SK-N-SH treated with all-trans-retinoic acid at 6 μM for 48 hours (cell line): ENCODE results near the gene APOF.
"Not testable (repeated sequence)": the region's sequence is repeated elsewhere in the genome, so short reads cannot be mapped to it uniquely, and the experiment has no call there.

ENCODE experiments used
- ATAC-seq: fragments of 200-7000 bp; cut with Tn5 transposase; 3 replicates; pipeline ENCODE4 v1.9.1; 2020; ENCODE audit warnings: mild to moderate bottlenecking, moderate library complexity
- ARNTL ChIP-seq: fragments of 450-650 bp; formaldehyde crosslinking; IDR thresholded peaks from 2 replicates; pipeline ENCODE4 v1.5.0; 2020; ENCODE audit warnings: low read depth, mild to moderate bottlenecking, moderate library complexity, borderline replicate concordance
- BACH2 ChIP-seq: fragments of 250-450 bp; sonication (Bioruptor Pico); IDR thresholded peaks from 2 replicates; pipeline ENCODE4 v1.9.0; 2021; ENCODE audit warnings: mild to moderate bottlenecking, borderline replicate concordance
- CSDC2 ChIP-seq: fragments of 250-450 bp; sonication (Bioruptor Pico); IDR thresholded peaks from 2 replicates; pipeline ENCODE4 v1.5.0; 2020; ENCODE audit warnings: mild to moderate bottlenecking, moderate library complexity
- ESRRG ChIP-seq: fragments of 250-450 bp; sonication (Bioruptor Pico); IDR thresholded peaks from 2 replicates; pipeline ENCODE4 v1.6.1; 2021; ENCODE audit warnings: mild to moderate bottlenecking
- GLIS3 ChIP-seq: fragments of 250-450 bp; sonication (Bioruptor Pico); IDR thresholded peaks from 2 replicates; pipeline ENCODE4 v1.5.0; 2020; ENCODE audit warnings: mild to moderate bottlenecking, moderate library complexity
- PPARA ChIP-seq: fragments of 250-450 bp; sonication (Bioruptor Pico); IDR thresholded peaks from 2 replicates; pipeline ENCODE4 v1.5.0; 2020; ENCODE audit warnings: mild to moderate bottlenecking, borderline replicate concordance
- RARB ChIP-seq: fragments of 250-450 bp; sonication (Bioruptor Pico); IDR thresholded peaks from 2 replicates; pipeline ENCODE4 v1.8.0; 2021; ENCODE audit warnings: mild to moderate bottlenecking, moderate library complexity
- SNAI2 ChIP-seq: fragments of 250-450 bp; sonication (Bioruptor Pico); IDR thresholded peaks from 2 replicates; pipeline ENCODE4 v1.5.0; 2020; ENCODE audit warnings: mild to moderate bottlenecking, moderate library complexity
- TCF4 ChIP-seq: fragments of 250-450 bp; sonication (Bioruptor Pico); IDR thresholded peaks from 2 replicates; pipeline ENCODE4 v1.8.0; 2021; ENCODE audit warnings: mild to moderate bottlenecking, moderate library complexity, borderline replicate concordance
- TOX ChIP-seq: fragments of 250-450 bp; sonication (Bioruptor Pico); IDR thresholded peaks from 2 replicates; pipeline ENCODE4 v1.8.0; 2021; ENCODE audit warnings: mild to moderate bottlenecking, moderate library complexity, borderline replicate concordance
- ZC3H10 ChIP-seq: fragments of 250-450 bp; sonication (Bioruptor Pico); IDR thresholded peaks from 2 replicates; pipeline ENCODE4 v1.5.1; 2021; ENCODE audit warnings: mild to moderate bottlenecking, moderate library complexity
- ZFP3 ChIP-seq: fragments of 250-450 bp; sonication (Bioruptor Pico); IDR thresholded peaks from 2 replicates; pipeline ENCODE4 v1.5.0; 2020; ENCODE audit warnings: mild to moderate bottlenecking, moderate library complexity
- ZFP30 ChIP-seq: fragments of 450-650 bp; formaldehyde crosslinking; IDR thresholded peaks from 2 replicates; pipeline ENCODE4 v1.5.0; 2022; ENCODE audit warnings: mild to moderate bottlenecking, moderate library complexity
- ZNF565 ChIP-seq: fragments of 450-650 bp; formaldehyde crosslinking; conservative IDR thresholded peaks from 2 replicates; pipeline ENCODE4 v1.5.0; 2020; ENCODE audit warnings: low read depth, mild to moderate bottlenecking, moderate library complexity
- ZNF8 ChIP-seq: fragments of 450-650 bp; formaldehyde crosslinking; IDR thresholded peaks from 2 replicates; pipeline ENCODE4 v1.5.0; 2020; ENCODE audit warnings: mild to moderate bottlenecking, moderate library complexity
- TF ChIP-seq, protein P1 (sequence below): fragments of 250-450 bp; sonication (Bioruptor Pico); IDR thresholded peaks from 2 replicates; pipeline ENCODE4 v1.8.0; 2021; ENCODE audit warnings: low read depth, mild to moderate bottlenecking, moderate library complexity, borderline replicate concordance
- TF ChIP-seq, protein P2 (sequence below): fragments of 250-450 bp; sonication (Bioruptor Pico); IDR thresholded peaks from 2 replicates; pipeline ENCODE4 v1.5.1; 2021; ENCODE audit warnings: mild to moderate bottlenecking, moderate library complexity
- TF ChIP-seq, protein P3 (sequence below): fragments of 250-450 bp; sonication (Bioruptor Pico); IDR thresholded peaks from 2 replicates; pipeline ENCODE4 v1.8.0; 2020; ENCODE audit warnings: mild to moderate bottlenecking, moderate library complexity, borderline replicate concordance
- TF ChIP-seq, protein P4 (sequence below): fragments of 250-450 bp; sonication (Bioruptor Pico); IDR thresholded peaks from 2 replicates; pipeline ENCODE4 v1.5.1; 2020; ENCODE audit warnings: low read depth, mild to moderate bottlenecking, moderate library complexity

APOF gene

DNA sequence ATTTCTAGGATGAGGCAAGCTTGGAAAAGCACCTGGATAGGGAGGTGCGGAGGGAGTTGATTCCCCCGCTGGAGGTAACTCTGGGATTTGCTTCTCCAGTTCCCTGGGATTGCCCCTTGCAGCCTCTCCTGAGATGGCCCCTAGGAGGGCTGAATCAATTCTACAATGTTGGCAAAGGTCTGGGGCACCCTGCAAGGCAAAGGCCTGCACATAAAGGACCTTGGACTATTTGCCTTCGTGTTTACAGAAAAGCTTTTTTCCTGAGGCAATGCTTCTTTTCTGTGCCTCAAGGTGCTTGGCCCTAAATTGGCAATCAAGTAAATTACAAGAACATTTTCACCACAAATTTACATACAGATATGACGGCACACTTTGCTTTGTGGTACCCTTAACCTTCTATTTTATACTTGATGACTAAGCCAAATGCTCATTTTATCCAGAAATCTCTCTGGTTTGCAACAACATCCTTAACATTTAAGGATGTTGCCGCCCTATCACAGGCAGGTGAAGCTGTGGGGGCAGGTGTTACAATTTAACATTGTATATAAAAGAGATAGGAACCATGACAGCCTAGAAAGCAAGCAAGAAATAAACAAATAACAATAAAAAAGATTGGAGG is 46.3 kb upstream of the APOF start:
- TF ChIP-seq ZNF565 (no peak), ZNF8 (CRISPR knock-in tag) (no peak), ARNTL (CRISPR knock-in tag) (no peak), PPARA (CRISPR knock-in tag) (no peak), ESRRG (CRISPR knock-in tag) (no peak), ZC3H10 (no peak), SNAI2 (CRISPR knock-in tag) (no peak), BACH2 (CRISPR knock-in tag) (no peak), RARB (CRISPR knock-in tag) (no peak), ZFP3 (CRISPR knock-in tag) (no peak), TCF4 (CRISPR knock-in tag) (no peak), CSDC2 (CRISPR knock-in tag) (no peak), ZFP30 (CRISPR knock-in tag) (no peak)
- TF ChIP-seq, protein P1, sequence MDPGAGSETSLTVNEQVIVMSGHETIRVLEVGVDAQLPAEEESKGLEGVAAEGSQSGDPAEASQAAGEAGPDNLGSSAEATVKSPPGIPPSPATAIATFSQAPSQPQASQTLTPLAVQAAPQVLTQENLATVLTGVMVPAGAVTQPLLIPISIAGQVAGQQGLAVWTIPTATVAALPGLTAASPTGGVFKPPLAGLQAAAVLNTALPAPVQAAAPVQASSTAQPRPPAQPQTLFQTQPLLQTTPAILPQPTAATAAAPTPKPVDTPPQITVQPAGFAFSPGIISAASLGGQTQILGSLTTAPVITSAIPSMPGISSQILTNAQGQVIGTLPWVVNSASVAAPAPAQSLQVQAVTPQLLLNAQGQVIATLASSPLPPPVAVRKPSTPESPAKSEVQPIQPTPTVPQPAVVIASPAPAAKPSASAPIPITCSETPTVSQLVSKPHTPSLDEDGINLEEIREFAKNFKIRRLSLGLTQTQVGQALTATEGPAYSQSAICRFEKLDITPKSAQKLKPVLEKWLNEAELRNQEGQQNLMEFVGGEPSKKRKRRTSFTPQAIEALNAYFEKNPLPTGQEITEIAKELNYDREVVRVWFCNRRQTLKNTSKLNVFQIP: no peak
- TF ChIP-seq, protein P2, sequence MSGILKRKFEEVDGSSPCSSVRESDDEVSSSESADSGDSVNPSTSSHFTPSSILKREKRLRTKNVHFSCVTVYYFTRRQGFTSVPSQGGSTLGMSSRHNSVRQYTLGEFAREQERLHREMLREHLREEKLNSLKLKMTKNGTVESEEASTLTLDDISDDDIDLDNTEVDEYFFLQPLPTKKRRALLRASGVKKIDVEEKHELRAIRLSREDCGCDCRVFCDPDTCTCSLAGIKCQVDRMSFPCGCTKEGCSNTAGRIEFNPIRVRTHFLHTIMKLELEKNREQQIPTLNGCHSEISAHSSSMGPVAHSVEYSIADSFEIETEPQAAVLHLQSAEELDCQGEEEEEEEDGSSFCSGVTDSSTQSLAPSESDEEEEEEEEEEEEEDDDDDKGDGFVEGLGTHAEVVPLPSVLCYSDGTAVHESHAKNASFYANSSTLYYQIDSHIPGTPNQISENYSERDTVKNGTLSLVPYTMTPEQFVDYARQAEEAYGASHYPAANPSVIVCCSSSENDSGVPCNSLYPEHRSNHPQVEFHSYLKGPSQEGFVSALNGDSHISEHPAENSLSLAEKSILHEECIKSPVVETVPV (CRISPR knock-in tag): no peak
- TF ChIP-seq, protein P3, sequence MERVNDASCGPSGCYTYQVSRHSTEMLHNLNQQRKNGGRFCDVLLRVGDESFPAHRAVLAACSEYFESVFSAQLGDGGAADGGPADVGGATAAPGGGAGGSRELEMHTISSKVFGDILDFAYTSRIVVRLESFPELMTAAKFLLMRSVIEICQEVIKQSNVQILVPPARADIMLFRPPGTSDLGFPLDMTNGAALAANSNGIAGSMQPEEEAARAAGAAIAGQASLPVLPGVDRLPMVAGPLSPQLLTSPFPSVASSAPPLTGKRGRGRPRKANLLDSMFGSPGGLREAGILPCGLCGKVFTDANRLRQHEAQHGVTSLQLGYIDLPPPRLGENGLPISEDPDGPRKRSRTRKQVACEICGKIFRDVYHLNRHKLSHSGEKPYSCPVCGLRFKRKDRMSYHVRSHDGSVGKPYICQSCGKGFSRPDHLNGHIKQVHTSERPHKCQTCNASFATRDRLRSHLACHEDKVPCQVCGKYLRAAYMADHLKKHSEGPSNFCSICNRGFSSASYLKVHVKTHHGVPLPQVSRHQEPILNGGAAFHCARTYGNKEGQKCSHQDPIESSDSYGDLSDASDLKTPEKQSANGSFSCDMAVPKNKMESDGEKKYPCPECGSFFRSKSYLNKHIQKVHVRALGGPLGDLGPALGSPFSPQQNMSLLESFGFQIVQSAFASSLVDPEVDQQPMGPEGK (CRISPR knock-in tag): no peak
- no peak for ATAC-seq

DNA sequence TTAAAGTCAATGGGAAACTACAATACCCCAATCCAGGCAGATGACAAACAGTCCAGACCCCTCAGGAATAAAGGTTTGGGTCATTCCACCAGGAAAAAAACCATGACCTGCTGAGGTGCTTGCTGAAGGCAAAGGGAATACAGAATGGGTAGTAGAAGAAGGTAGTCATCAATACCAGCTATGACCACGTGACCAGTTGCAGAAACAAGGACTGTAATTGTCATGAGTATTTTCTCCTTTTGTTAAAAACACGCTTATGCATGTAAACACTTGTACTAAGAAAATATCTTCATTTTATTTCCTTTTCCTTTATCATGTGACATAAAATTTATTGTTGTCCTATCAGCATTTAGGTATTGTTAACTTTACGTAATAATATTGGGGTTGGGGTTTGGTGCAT is 41.6 kb upstream of the APOF start:
- ATAC-seq: not testable (repeated sequence)

DNA sequence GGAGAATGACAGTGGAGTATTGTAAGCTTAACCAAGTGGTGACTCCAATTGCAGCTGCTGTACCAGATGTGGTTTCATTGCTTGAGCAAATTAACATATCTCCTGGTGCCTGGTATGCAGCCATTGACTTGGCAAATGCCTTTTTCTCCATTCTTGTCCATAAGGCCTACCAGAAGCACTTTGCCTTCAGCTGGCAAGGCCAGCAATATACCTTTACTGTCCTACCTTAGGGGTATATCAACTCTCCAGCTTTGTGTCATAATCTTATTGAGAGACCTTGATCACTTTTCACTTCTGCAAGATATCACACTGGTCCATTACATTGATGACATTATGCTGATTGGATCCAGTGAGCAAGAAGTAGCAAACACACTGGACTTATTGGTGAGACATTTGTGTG is 39.0 kb upstream of the APOF start:
- not testable (repeated sequence) for ATAC-seq

DNA sequence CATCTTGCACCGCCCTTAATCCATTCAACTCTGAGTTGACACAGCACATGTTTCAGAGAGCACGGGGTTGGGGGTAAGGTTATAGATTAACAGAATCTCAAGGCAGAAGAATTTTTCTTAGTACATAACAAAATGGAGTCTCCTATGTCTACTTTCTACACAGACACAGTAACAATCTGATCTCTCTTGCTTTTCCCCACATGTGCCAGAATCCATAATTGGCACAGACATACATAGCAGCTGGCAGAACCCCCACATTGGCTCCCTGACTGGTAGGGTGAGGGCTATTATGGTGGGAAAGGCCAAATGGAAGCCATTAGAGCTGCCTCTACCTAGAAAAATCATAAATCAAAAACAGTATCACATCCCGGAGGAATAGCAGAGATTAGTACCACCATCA is 38.5 kb upstream of the APOF start:
- ATAC-seq: not testable (repeated sequence)

DNA sequence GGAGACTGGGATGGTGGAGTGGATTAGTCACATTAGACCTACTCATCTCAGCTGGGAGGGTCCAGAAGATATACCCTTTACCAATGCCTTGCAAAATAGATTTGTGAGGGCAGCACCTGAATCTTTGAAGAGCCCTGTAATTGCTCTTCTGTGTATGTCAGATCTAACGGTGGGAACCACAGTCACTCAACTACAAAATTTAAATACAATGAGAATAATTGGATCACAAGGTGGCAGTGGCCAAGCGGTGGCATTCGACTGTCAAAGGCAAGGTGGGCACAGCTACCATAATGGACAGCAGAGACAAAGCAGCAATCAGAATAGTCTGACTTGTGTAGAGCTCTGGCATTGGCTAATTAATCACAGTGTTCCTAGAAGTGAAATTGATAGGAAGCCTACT is 36.8 kb upstream of the APOF start:
- not testable (repeated sequence) for ATAC-seq

DNA sequence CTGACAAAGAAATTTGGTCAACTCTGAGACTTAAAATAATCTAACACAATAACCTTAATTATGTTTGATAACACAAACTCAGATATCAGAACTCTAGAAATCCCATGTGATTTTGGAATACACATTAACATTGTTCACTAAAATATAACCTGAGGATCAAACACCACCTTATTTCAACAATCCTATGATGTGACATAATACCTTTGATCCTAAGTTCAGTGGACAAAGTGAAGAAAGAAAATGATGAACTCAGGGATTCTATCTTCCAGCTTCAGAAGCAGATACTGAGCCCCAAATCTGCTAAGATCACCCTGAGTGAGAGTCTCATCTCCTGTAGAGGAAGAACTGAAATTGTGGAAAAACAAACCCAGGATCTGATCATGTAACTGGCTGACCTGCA is 35.7 kb upstream of the APOF start:
- TF ChIP-seq ZNF8 (CRISPR knock-in tag) (no peak), GLIS3 (CRISPR knock-in tag) (no peak), SNAI2 (CRISPR knock-in tag) (no peak), BACH2 (CRISPR knock-in tag) (no peak), PPARA (CRISPR knock-in tag) (no peak), TOX (no peak), ZFP30 (CRISPR knock-in tag) (no peak), RARB (CRISPR knock-in tag) (no peak), ARNTL (CRISPR knock-in tag) (no peak)
- TF ChIP-seq, protein P2 (CRISPR knock-in tag): no peak
- TF ChIP-seq, protein P1: no peak
- TF ChIP-seq, protein P4, sequence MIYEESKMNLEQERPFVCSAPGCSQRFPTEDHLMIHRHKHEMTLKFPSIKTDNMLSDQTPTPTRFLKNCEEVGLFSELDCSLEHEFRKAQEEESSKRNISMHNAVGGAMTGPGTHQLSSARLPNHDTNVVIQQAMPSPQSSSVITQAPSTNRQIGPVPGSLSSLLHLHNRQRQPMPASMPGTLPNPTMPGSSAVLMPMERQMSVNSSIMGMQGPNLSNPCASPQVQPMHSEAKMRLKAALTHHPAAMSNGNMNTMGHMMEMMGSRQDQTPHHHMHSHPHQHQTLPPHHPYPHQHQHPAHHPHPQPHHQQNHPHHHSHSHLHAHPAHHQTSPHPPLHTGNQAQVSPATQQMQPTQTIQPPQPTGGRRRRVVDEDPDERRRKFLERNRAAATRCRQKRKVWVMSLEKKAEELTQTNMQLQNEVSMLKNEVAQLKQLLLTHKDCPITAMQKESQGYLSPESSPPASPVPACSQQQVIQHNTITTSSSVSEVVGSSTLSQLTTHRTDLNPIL (CRISPR knock-in tag): no peak
- no peak for ATAC-seq
